H1 (cell line): ENCODE results near the gene H6PD. TPM values are rescaled to one million over a fixed set of nuclear protein-coding genes. Genes with fewer than 3 reads are reported as not detected.

ENCODE experiments used
- CTCF ChIA-PET: fragments of 300-600 bp; sonication (Branson Sonifier 250); formaldehyde crosslinking; loops from one replicate; lab custom pipeline; 2021; ENCODE audit not compliant: partially characterized antibody; lab: Charles Lee
- POLR2A ChIA-PET: fragments of 300-600 bp; sonication (Branson Sonifier 250); formaldehyde crosslinking; loops from one replicate; lab custom pipeline; 2021; ENCODE audit warnings: inconsistent platforms; ENCODE audit not compliant: partially characterized antibody; lab: Charles Lee
- DNase-seq, 2 experiments: peaks; one replicate each; pipeline versions ENCODE4 v3.0.0 to v3.0.0-alpha.2; 2010 to 2022; ENCODE audit warnings: low spot score in 2 of 2, low read depth in 1 of 2, mixed read lengths in 1 of 2
- FAIRE-seq: peaks from 2 replicates; lab custom pipeline; 2011; peaks lifted over from hg19 to GRCh38; lab: Jason Lieb, UNC
- H2AFZ ChIP-seq: 2 replicates; pipeline ENCODE4 v1.8.1; 2012; ENCODE audit warnings: low read length, inconsistent platforms
- H2AK5ac ChIP-seq: 2 replicates; pipeline ENCODE4 v1.6.1; 2013; ENCODE audit warnings: low read depth, low read length
- H2BK120ac ChIP-seq: replicated peaks from 2 replicates; pipeline ENCODE3; 2013; ENCODE audit warnings: low read depth, low read length, inconsistent platforms
- H2BK12ac ChIP-seq: 2 replicates; pipeline ENCODE4 v1.6.1; 2013; ENCODE audit warnings: low read depth, low read length
- H2BK15ac ChIP-seq: 2 replicates; pipeline ENCODE4 v1.6.1; 2013; ENCODE audit warnings: low read length
- H2BK20ac ChIP-seq: 2 replicates; pipeline ENCODE4 v1.6.1; 2013; ENCODE audit warnings: low read length
- H2BK5ac ChIP-seq: 2 replicates; pipeline ENCODE4 v1.6.1; 2013; ENCODE audit warnings: low read depth, low read length
- H3K14ac ChIP-seq: 2 replicates; pipeline ENCODE4 v1.6.1; 2013; ENCODE audit warnings: inconsistent platforms; ENCODE audit not compliant: insufficient read length
- H3K18ac ChIP-seq: 2 replicates; pipeline ENCODE4 v1.6.1; 2013; ENCODE audit warnings: low read length; ENCODE audit errors: extremely low read depth
- H3K23ac ChIP-seq: 2 replicates; pipeline ENCODE4 v1.6.1; 2013; ENCODE audit warnings: inconsistent platforms; ENCODE audit not compliant: insufficient read length
- H3K23me2 ChIP-seq: 2 replicates; pipeline ENCODE4 v1.6.1; 2013; ENCODE audit warnings: low read depth, low read length
- H3K27ac ChIP-seq: 2 replicates; pipeline ENCODE4 v1.6.1; 2011; ENCODE audit warnings: low read depth, low read length, inconsistent platforms
- H3K27me3 ChIP-seq, 4 experiments: replicated peaks in 1 of 4; 1 replicate in 1 of 4; 2 replicates in 3 of 4; pipeline versions ENCODE4 v1.6.1 to v1.8.1; 2011 to 2013; ENCODE audit warnings: low read length in 3 of 4, mild to moderate bottlenecking in 3 of 4, inconsistent platforms in 2 of 4, mixed read lengths in 2 of 4, moderate library complexity in 1 of 4; ENCODE audit not compliant: control insufficient read depth in 3 of 4, insufficient read depth in 3 of 4; ENCODE audit errors: extremely low read depth in 1 of 4
- H3K36me3 ChIP-seq, 4 experiments: 2 replicates each; pipeline versions ENCODE4 v1.6.1 to v1.8.1; 2011 to 2013; ENCODE audit warnings: mild to moderate bottlenecking in 4 of 4, low read length in 3 of 4, moderate library complexity in 2 of 4, control low read depth in 1 of 4, inconsistent platforms in 1 of 4; ENCODE audit not compliant: insufficient read depth in 4 of 4, control insufficient read depth in 2 of 4
- H3K4ac ChIP-seq: replicated peaks from 2 replicates; pipeline ENCODE3; 2013; ENCODE audit warnings: low read length, low read depth, mixed read lengths, inconsistent platforms; ENCODE audit not compliant: insufficient read length
- H3K4me1 ChIP-seq, 4 experiments: replicated peaks in 1 of 4; 1 replicate in 1 of 4; 2 replicates in 3 of 4; pipeline versions ENCODE4 v1.6.1 to v1.8.1; 2011 to 2013; ENCODE audit warnings: low read length in 3 of 4, inconsistent platforms in 2 of 4, mixed read lengths in 1 of 4; ENCODE audit not compliant: insufficient read depth in 4 of 4, control insufficient read depth in 3 of 4
- H3K4me2 ChIP-seq, 2 experiments: 2 replicates each; pipeline versions ENCODE4 v1.6.1 to v1.8.1; 2011 to 2013; ENCODE audit warnings: low read depth in 2 of 2, low read length in 2 of 2, control low read depth in 1 of 2, inconsistent platforms in 1 of 2, mild to moderate bottlenecking in 1 of 2; ENCODE audit not compliant: insufficient read depth in 1 of 2
- H3K4me3 ChIP-seq, 4 experiments: fragments of 200-600, 300-600 bp in 1 of 4; sonication (generic), shearing (Covaris generic), sonication (Bioruptor Twin) in 1 of 4; 2 replicates each; pipeline versions ENCODE4 v1.5.1 to v1.8.1; 2011 to 2016; ENCODE audit warnings: low read length in 4 of 4, low read depth in 3 of 4, control low read depth in 2 of 4, inconsistent platforms in 2 of 4, mild to moderate bottlenecking in 2 of 4, mixed read lengths in 1 of 4, moderate library complexity in 1 of 4; ENCODE audit not compliant: insufficient read depth in 2 of 4; ENCODE audit errors: extremely low read depth in 1 of 4
- H3K56ac ChIP-seq: replicated peaks from 2 replicates; pipeline ENCODE3; 2013; ENCODE audit warnings: low read depth, mild to moderate bottlenecking, mixed read lengths, low read length, inconsistent platforms; ENCODE audit not compliant: insufficient read length
- H3K79me1 ChIP-seq: 2 replicates; pipeline ENCODE4 v1.6.1; 2013; ENCODE audit warnings: low read depth, low read length, control low read depth
- H3K79me2 ChIP-seq, 2 experiments: 2 replicates each; pipeline versions ENCODE4 v1.6.1 to v1.8.1; 2012 to 2013; ENCODE audit warnings: low read length in 2 of 2, mild to moderate bottlenecking in 2 of 2, inconsistent platforms in 1 of 2; ENCODE audit not compliant: insufficient read depth in 2 of 2, control insufficient read depth in 1 of 2
- H3K9ac ChIP-seq, 4 experiments: replicated peaks in 1 of 4; 1 replicate in 1 of 4; 2 replicates in 3 of 4; pipeline versions ENCODE4 v1.6.1 to v1.8.1; 2011 to 2013; ENCODE audit warnings: low read depth in 3 of 4, low read length in 3 of 4, control low read depth in 2 of 4, mild to moderate bottlenecking in 2 of 4, moderate library complexity in 2 of 4, inconsistent platforms in 1 of 4; ENCODE audit errors: extremely low read depth in 1 of 4
- H3K9me3 ChIP-seq, 2 experiments: 2 replicates each; pipeline versions ENCODE4 v1.6.1 to v1.8.1; 2012 to 2013; ENCODE audit warnings: mild to moderate bottlenecking in 2 of 2, moderate library complexity in 2 of 2, control low read depth in 1 of 2, inconsistent platforms in 1 of 2, low read depth in 1 of 2, low read length in 1 of 2, mixed read lengths in 1 of 2; ENCODE audit not compliant: insufficient read depth in 2 of 2
- H4K20me1 ChIP-seq, 2 experiments: replicated peaks in 1 of 2; 2 replicates each; pipeline versions ENCODE3 to v1.8.1; 2011 to 2013; ENCODE audit warnings: inconsistent platforms in 2 of 2, low read length in 2 of 2, mild to moderate bottlenecking in 1 of 2; ENCODE audit not compliant: insufficient read depth in 2 of 2, control insufficient read depth in 1 of 2
- H4K5ac ChIP-seq: 2 replicates; pipeline ENCODE4 v1.6.1; 2013; ENCODE audit warnings: low read length, low read depth, mixed read lengths, inconsistent platforms; ENCODE audit not compliant: insufficient read length
- H4K8ac ChIP-seq: 2 replicates; pipeline ENCODE4 v1.8.0; 2013; ENCODE audit warnings: mild to moderate bottlenecking, moderate library complexity, low read length, inconsistent platforms; ENCODE audit not compliant: insufficient read depth; ENCODE audit errors: extremely low read depth
- H4K91ac ChIP-seq: replicated peaks from 2 replicates; pipeline ENCODE3; 2013; ENCODE audit warnings: low read length, mixed read lengths, inconsistent platforms; ENCODE audit not compliant: insufficient read length
- CBX5 ChIP-seq: fragments of 300-800, 300-1000 bp; sonication (generic); IDR thresholded peaks from 2 replicates; pipeline ENCODE4 v1.7.1; 2016; ENCODE audit warnings: antibody characterized with exemption, low read length, low read depth
- GABPA ChIP-seq: IDR thresholded peaks from 2 replicates; pipeline ENCODE4 v1.6.1; 2011; ENCODE audit warnings: mild to moderate bottlenecking, low read length, moderate library complexity, borderline replicate concordance; ENCODE audit not compliant: insufficient read depth
- KDM5A ChIP-seq: fragments of 200-600 bp; IDR thresholded peaks from 2 replicates; pipeline ENCODE4 v1.7.1; 2012; ENCODE audit warnings: mild to moderate bottlenecking, low read length, inconsistent platforms, mixed read lengths
- NANOG ChIP-seq: IDR thresholded peaks from 2 replicates; pipeline ENCODE4 v1.6.1; 2011; ENCODE audit warnings: low read length, low read depth, mild to moderate bottlenecking, inconsistent platforms; ENCODE audit not compliant: insufficient read depth, poor library complexity, severe bottlenecking
- SIRT6 ChIP-seq: IDR thresholded peaks from one replicate; pipeline ENCODE4 v1.7.1; 2012; ENCODE audit warnings: low read length, inconsistent platforms
- WGBS, 2 experiments: shearing (Covaris generic) in 1 of 2; methylation state at CpG; one replicate each; pipeline versions ENCODE4 v1.1.6 to v1.1.7; 2013 to 2015; ENCODE audit warnings: low lambda C conversion rate in 2 of 2, mixed read lengths in 2 of 2, inconsistent platforms in 1 of 2, low coverage in 1 of 2, missing lambda C conversion rate in 1 of 2; ENCODE audit not compliant: insufficient replicate concordance in 2 of 2, insufficient coverage in 1 of 2, insufficient read length in 1 of 2; ENCODE audit errors: extremely low coverage in 1 of 2, missing lambda C conversion rate in 1 of 2; 5-methylcytosine and 5-hydroxymethylcytosine counted together
- polyA plus RNA-seq, 7 experiments: library from polyadenylated mRNA; depleted of rRNA in 3 of 7; stranded (reverse) in 5 of 7; unstranded in 2 of 7; fragments of >200 nt in 5 of 7; fragments of 200-250 nt in 2 of 7; gene quantifications; 1 replicate in 5 of 7; 2 replicates in 1 of 7; 4 replicates in 1 of 7; pipeline versions ENCODE4 v1.2.1 to v1.2.3, GENCODE V29; 2011 to 2013; ENCODE audit warnings: missing spikeins in 2 of 7, mixed read lengths in 2 of 7
- total RNA-seq: library from RNA; stranded (reverse); fragmentation: NEBNext Ultra II Directional; extraction: Animal tissue kit (Norgen Biotek cat#: 25700); gene quantifications from 2 replicates; pipeline ENCODE4 v1.2.1, GENCODE V29; 2021
- TF ChIP-seq, protein P1 (sequence below): IDR thresholded peaks from 2 replicates; pipeline ENCODE4 v1.6.1; 2012; ENCODE audit warnings: low read length, inconsistent platforms

H6PD gene
- total and polyA plus RNA-seq, 2 of the 8 experiments (the other 6 are each of a cell fraction or from before 2014, with no cell fraction given): 3.6 to 3.8 TPM

DNA sequence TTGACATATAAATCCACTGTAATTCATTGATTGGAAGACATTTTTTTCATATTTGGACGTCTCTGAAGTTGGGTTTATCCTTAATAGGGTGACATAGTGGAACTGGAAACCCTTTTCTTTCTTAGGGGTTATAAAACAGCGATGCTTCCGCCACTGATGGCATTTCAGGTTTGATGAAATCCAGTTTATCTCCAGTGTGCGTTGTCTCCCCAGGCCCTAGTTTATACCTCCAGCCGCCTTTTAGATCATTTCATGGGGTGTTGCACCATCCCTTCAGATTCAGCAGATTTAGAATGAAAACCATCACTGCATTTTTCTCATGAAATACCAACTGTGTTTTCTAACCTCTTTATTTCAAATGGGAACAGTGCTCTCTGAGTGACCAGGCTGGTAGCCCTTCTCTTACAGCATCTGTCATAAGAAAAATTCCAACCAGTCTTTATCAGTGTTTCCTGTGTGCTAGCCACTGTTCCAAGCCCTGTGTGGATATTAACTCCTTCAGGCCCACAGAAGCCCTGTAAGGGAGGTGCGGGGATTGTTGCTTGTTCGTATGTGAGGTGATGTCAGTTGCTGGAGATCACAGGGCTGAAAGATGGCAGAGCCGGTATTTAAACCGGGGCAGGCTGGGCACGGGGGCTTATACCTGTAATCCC, 19.0 kb downstream of the H6PD start:
- no peak overlapping the region for H2AFZ ChIP-seq
- H3K27me3 ChIP-seq: no peaks in the 10 kb centered on the region
- ChIA-PET CTCF (interaction anchor here (0.8 to 12.2 kb wide), 6 partner anchors 9 to 254 kb away, joined by 3 to 118 read pairs (median 4); no protein-coding TSS in a partner anchor), POLR2A (interaction anchor here (1.3 to 1.4 kb wide), 2 partner anchors 12 to 21 kb away, joined by 3 to 4 read pairs; no protein-coding TSS in a partner anchor)
- H4K91ac ChIP-seq: peak overlapping the region; percentile 15
- H2BK5ac ChIP-seq: 0 out of 2 replicates have a peak overlapping the region, but pooled peaks have one; percentile 24
- no peaks in the 10 kb centered on the region; the same call in 1 of the 2 replicates for H3K79me1 ChIP-seq
- TF ChIP-seq CBX5 (no peak), NANOG (no peak), GABPA (no peak), SIRT6 (no peak), KDM5A (no peak)
- TF ChIP-seq, protein P1, sequence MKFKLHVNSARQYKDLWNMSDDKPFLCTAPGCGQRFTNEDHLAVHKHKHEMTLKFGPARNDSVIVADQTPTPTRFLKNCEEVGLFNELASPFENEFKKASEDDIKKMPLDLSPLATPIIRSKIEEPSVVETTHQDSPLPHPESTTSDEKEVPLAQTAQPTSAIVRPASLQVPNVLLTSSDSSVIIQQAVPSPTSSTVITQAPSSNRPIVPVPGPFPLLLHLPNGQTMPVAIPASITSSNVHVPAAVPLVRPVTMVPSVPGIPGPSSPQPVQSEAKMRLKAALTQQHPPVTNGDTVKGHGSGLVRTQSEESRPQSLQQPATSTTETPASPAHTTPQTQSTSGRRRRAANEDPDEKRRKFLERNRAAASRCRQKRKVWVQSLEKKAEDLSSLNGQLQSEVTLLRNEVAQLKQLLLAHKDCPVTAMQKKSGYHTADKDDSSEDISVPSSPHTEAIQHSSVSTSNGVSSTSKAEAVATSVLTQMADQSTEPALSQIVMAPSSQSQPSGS: no peak
- H3K18ac ChIP-seq: peak overlapping the region; percentile 65; the same call in 1 of the 2 replicates
- peaks cover 17 to 35% (median 30%) of the 10 kb centered on the region in 4 experiments for H3K4me1 ChIP-seq
- no peak overlapping the region for H4K8ac ChIP-seq
- H3K14ac ChIP-seq: no peak overlapping the region
- peaks cover 0 to 1% of the 10 kb centered on the region in 2 experiments for H4K20me1 ChIP-seq
- no peak overlapping the region for H2BK120ac ChIP-seq
- no peak overlapping the region for H2AK5ac ChIP-seq
- peak overlapping the region in 1 of 4 experiments; percentile 33; a peak in 1 of 8 replicates for H3K4me3 ChIP-seq
- FAIRE-seq (no peak), DNase-seq (no peak)
- peaks cover 0 to 6% of the 10 kb centered on the region in 2 experiments; a peak in 2 of 4 replicates for H3K9me3 ChIP-seq
- peaks cover 0 to 2% of the 10 kb centered on the region in 2 experiments; a peak in 2 of 4 replicates for H3K79me2 ChIP-seq
- H3K9ac ChIP-seq: no peak overlapping the region
- H3K56ac ChIP-seq: no peak overlapping the region
- H3K36me3 ChIP-seq: no peaks in the 10 kb centered on the region
- peak overlapping the region; percentile 46 to 55 for H3K4me2 ChIP-seq
- no peak overlapping the region for H3K27ac ChIP-seq
- no peak overlapping the region for H4K5ac ChIP-seq
- no peak overlapping the region for H3K23ac ChIP-seq
- no peak overlapping the region for H3K4ac ChIP-seq
- WGBS, 2 experiments: 58% methylated on average over 10 of the region's 10 CpGs; no CpG with 5 or more reads in 1 of the 2 experiments
- H3K23me2 ChIP-seq: peaks cover 2% of the 10 kb centered on the region; the same call in 1 of the 2 replicates
- H2BK12ac ChIP-seq: no peak overlapping the region
- H2BK15ac ChIP-seq: no peak overlapping the region; the same call in 1 of the 2 replicates
- H2BK20ac ChIP-seq: no peak overlapping the region
